Neuron (in vitro differentiated cells): Measurements from ENCODE around the gene OR7D2.
A peak's percentile ranks its signal among the peaks of the same experiment; 100 is the strongest.

Experiments used
- H2AFZ ChIP-seq: one replicate; pipeline ENCODE4 v1.6.1; 2013; ENCODE audit warnings: low read depth, mild to moderate bottlenecking, inconsistent platforms, low read length, moderate library complexity
- H3K27me3 ChIP-seq: one replicate; pipeline ENCODE4 v1.6.1; 2013; ENCODE audit warnings: low read length; ENCODE audit not compliant: insufficient read depth
- H3K36me3 ChIP-seq: one replicate; pipeline ENCODE4 v1.6.1; 2013; ENCODE audit warnings: low read length; ENCODE audit not compliant: insufficient read depth
- H3K4me1 ChIP-seq: one replicate; pipeline ENCODE4 v1.6.1; 2013; ENCODE audit warnings: low read length; ENCODE audit not compliant: insufficient read depth
- H3K4me3 ChIP-seq: 2 replicates; pipeline ENCODE4 v1.5.1; 2013; ENCODE audit warnings: mild to moderate bottlenecking, low read length, moderate library complexity
- H3K9me3 ChIP-seq: one replicate; pipeline ENCODE4 v1.6.1; 2013; ENCODE audit warnings: low read length

Gene OR7D2

DNA sequence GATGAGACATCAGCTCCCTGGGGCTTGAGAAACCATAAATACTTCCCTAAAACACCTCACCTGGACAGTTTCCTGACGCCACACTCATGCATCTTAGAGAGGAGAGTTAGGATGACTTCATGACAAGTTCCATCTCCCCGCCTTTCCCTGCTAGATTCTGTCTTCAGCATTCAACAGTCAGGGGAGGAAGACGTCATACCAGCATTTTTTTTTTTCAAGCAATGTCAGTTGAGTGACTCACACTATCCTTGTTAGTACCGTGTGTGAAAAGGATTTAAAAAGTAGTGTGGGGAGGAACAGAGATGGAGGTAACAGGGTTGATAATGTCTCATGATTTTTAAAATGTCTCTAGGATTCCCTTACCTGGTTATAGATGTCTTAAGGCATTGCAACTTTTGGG lies at the start of gene OR7D2:
Gene OR7D2 (plus strand): TSS at position 79 of the 400 bp plus-strand sequence. CDS start 6,803 bp downstream, outside the sequence.
- H3K27me3 ChIP-seq, result no peaks in the 10 kb centered on the region
- no peaks in the 10 kb centered on the region for H3K4me1 ChIP-seq
- H3K9me3 ChIP-seq, result no peaks in the 10 kb centered on the region
- no peaks in the 10 kb centered on the region for H3K36me3 ChIP-seq
- H2AFZ ChIP-seq, result no peak within 1 kb of the TSS
- no peak within 1 kb of the TSS for H3K4me3 ChIP-seq

DNA sequence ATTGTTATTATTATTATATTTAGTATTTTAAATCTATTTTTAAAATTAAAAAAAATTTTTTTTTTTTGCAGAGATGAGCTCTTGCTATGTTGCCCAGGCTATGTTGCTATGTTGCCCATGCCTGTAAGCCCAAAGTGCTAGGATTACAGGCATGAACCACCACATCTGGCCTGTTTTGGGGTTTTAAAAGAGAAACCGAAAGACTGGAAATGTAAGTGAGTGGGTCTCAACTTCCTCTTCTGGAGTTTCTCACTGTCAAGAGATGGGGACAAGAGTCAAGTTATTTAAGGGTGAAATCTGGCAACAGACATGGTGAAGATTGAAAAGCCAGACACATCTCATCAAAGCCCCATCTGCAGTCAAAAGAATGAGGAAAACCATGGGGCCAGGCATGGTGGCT lies 47.8 kb upstream of the OR7D2 start:
- Histone ChIP-seq H3K9me3 (no peaks in the 10 kb centered on the region), H3K27me3 (no peaks in the 10 kb centered on the region), H3K4me1 (no peaks in the 10 kb centered on the region), H3K4me3 (no peak overlapping the region), H2AFZ (no peak overlapping the region), H3K36me3 (no peaks in the 10 kb centered on the region)

GRCh38 chr19:9132422-9132821 lies 46.4 kb upstream of the OR7D2 start:
- no peaks in the 10 kb centered on the region for H3K36me3 ChIP-seq
- no peak overlapping the region for H3K4me3 ChIP-seq
- H3K9me3 ChIP-seq, result no peaks in the 10 kb centered on the region
- no peak overlapping the region for H2AFZ ChIP-seq
- H3K27me3 ChIP-seq, result no peaks in the 10 kb centered on the region
- no peaks in the 10 kb centered on the region for H3K4me1 ChIP-seq

DNA sequence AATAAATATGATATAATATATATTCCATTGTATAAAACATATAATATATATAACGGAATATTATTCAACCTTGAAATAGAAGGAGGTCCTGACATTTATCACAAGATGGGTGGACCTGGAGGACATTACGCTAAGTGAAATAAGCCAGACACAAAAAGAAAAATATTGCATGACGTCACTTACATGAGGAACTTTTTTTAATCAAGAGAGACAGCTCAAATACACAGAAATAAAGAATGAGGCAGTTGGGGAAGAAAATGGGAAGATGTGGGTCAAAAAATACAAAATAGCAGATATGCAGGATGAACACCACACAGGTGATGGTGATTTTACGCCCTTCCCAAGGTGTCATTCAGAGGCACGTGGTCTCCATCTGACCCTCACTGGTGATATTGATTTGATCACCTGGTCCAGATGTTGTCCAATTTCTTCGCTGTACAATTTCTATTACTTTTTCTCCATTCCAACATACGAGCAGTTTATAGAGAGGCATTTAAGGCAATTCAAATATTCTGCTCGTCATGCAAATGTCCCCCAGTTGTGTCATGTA lies 39.1 kb upstream of the OR7D2 start:
- Histone ChIP-seq H3K4me3 (peak overlapping the region; percentile 76), H3K36me3 (peaks cover 7% of the 10 kb centered on the region), H3K27me3 (no peaks in the 10 kb centered on the region), H3K9me3 (peaks cover 2% of the 10 kb centered on the region), H2AFZ (peak overlapping the region; percentile 100), H3K4me1 (peaks cover 5% of the 10 kb centered on the region)

- peaks cover 7% of the 10 kb centered on the region for H3K36me3 ChIP-seq
These were observed 38.5 kb upstream of the OR7D2 start, which contains the start of gene ZNF317 for GRCh38 chr19:9140159-9140874. Gene ZNF317 (plus strand): TSS chr19:9140397. CDS start chr19:9156017, 15,620 bp downstream.

GRCh38 chr19:9144920-9145319 lies 33.9 kb upstream of the OR7D2 start:
- peaks cover 2% of the 10 kb centered on the region for H3K4me1 ChIP-seq
- peaks cover 22% of the 10 kb centered on the region for H3K9me3 ChIP-seq
- no peak overlapping the region for H3K4me3 ChIP-seq
- peaks cover 13% of the 10 kb centered on the region for H3K36me3 ChIP-seq
- no peak overlapping the region for H2AFZ ChIP-seq
- H3K27me3 ChIP-seq, result no peaks in the 10 kb centered on the region

More at GRCh38 chr19:9140159-9140874, 38.5 kb upstream of the OR7D2 start, which contains the start of gene ZNF317:
- Histone ChIP-seq H3K9me3 (peaks cover 4% of the 10 kb centered on the region), H2AFZ (peak within 1 kb of the TSS; percentile 100), H3K4me1 (peaks cover 5% of the 10 kb centered on the region), H3K4me3 (peak within 1 kb of the TSS; percentile 76), H3K27me3 (no peaks in the 10 kb centered on the region)

DNA sequence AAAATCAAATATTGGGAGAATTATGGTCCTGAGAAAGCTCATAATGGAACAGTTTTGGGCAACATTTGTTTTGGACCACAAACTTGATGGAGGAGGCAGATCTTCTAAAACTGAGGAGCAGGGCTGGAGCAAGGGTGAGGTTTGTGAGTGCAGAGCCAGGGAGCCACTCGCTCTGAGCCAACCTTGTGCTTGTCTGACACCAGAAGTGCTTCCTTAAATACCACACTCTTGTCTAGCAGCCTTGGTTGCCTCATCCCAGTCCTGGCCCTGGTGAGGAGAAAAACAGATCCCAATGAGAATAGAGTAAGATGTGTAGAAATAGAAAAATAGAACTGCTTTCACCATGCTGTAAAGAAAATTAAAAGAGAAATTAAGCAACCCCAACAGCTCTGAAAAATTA lies 31.9 kb upstream of the OR7D2 start:
- no peak overlapping the region for H2AFZ ChIP-seq
- H3K4me3 ChIP-seq, result no peak overlapping the region
- no peaks in the 10 kb centered on the region for H3K27me3 ChIP-seq
- H3K36me3 ChIP-seq, result peaks cover 11% of the 10 kb centered on the region
- peaks cover 35% of the 10 kb centered on the region for H3K9me3 ChIP-seq
- no peaks in the 10 kb centered on the region for H3K4me1 ChIP-seq

GRCh38 chr19:9148697-9149096 lies 30.1 kb upstream of the OR7D2 start:
- peaks cover 16% of the 10 kb centered on the region for H3K36me3 ChIP-seq
- H3K4me3 ChIP-seq, result no peak overlapping the region
- H3K27me3 ChIP-seq, result no peaks in the 10 kb centered on the region
- no peak overlapping the region for H2AFZ ChIP-seq
- H3K4me1 ChIP-seq, result no peaks in the 10 kb centered on the region
- peaks cover 44% of the 10 kb centered on the region for H3K9me3 ChIP-seq

DNA sequence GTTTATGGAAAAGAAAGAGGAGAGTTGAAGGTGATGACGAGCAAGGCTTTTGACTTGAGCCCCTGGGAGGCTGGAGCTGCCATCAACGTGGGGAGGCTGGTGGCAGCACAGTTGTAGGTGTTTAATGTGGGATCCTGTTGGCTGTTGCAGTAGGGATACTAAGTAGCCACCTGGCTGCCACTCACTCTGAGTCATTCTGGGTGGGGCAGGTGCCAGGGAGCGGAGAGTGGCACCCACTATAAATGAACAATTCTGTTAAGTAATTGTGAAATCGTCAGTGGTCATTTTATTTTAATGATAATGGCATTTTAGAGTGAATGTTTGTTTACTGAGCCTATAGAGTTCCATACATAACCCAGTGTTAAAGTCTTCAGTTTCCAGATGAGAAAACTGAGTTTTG lies 28.8 kb upstream of the OR7D2 start:
- Histone ChIP-seq H3K4me3 (no peak overlapping the region), H3K27me3 (no peaks in the 10 kb centered on the region), H3K36me3 (peaks cover 20% of the 10 kb centered on the region), H3K4me1 (no peaks in the 10 kb centered on the region), H2AFZ (no peak overlapping the region), H3K9me3 (peaks cover 47% of the 10 kb centered on the region)

GRCh38 chr19:9150650-9151049 lies 28.1 kb upstream of the OR7D2 start:
- Histone ChIP-seq H3K36me3 (peaks cover 24% of the 10 kb centered on the region), H3K27me3 (no peaks in the 10 kb centered on the region), H3K4me1 (no peaks in the 10 kb centered on the region), H3K9me3 (peaks cover 50% of the 10 kb centered on the region), H3K4me3 (no peak overlapping the region), H2AFZ (no peak overlapping the region)

GRCh38 chr19:9151367-9151766 lies 27.4 kb upstream of the OR7D2 start:
- Histone ChIP-seq H3K36me3 (peaks cover 31% of the 10 kb centered on the region), H3K4me3 (no peak overlapping the region), H2AFZ (no peak overlapping the region), H3K27me3 (no peaks in the 10 kb centered on the region), H3K4me1 (no peaks in the 10 kb centered on the region), H3K9me3 (peaks cover 57% of the 10 kb centered on the region)

DNA sequence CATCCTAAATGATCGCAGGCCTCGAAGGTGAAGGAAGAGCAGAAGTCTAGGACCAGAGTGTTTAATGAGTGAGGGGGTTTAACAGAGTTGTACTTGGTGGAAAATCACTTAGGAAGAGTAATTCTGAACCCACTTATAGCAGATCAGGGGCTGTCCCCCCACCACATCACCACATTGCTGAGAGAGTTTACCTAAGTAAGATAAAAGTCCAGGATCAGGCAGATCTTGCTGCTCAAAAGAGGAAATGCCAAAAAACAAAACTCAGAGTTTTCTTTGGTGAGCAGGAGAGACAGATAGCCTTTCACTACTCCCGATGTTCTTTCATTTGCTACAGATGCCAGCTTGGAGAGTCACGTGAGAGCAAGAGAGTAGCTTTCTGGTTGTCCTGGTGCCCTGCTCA lies 23.2 kb upstream of the OR7D2 start:
- peaks cover 65% of the 10 kb centered on the region for H3K36me3 ChIP-seq
- H3K9me3 ChIP-seq, result peaks cover 73% of the 10 kb centered on the region
- H3K27me3 ChIP-seq, result no peaks in the 10 kb centered on the region
- no peak overlapping the region for H2AFZ ChIP-seq
- H3K4me3 ChIP-seq, result no peak overlapping the region
- no peaks in the 10 kb centered on the region for H3K4me1 ChIP-seq

DNA sequence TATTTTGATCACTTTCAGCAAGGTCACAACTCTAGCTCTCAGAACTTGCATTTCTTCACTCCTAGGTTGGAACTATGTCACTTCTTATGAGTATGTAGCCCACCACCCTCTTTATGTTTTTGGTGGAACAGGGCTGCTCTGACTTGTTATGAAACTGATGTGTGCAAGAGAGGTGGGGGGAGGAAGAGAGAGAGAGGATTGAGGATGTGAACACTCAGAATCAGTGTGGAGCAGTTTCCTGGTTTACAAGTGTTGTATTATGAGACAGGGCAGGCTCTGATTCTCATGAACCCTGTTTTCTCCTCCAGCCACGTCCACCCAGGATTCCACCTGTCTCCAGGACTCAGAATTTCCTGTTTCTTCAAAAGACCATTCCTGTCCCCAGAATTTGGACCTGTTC lies 22.5 kb upstream of the OR7D2 start:
- Histone ChIP-seq H3K4me3 (no peak overlapping the region), H3K9me3 (peaks cover 74% of the 10 kb centered on the region), H2AFZ (no peak overlapping the region), H3K27me3 (no peaks in the 10 kb centered on the region), H3K4me1 (no peaks in the 10 kb centered on the region), H3K36me3 (peaks cover 72% of the 10 kb centered on the region)
